NCI-H82 (cell line): ENCODE results near the gene NDRG2.

ENCODE experiments used
- DNase-seq: peaks from one replicate; lab custom pipeline; 2025; lab: John Stamatoyannopoulos, UW

Gene NDRG2

DNA sequence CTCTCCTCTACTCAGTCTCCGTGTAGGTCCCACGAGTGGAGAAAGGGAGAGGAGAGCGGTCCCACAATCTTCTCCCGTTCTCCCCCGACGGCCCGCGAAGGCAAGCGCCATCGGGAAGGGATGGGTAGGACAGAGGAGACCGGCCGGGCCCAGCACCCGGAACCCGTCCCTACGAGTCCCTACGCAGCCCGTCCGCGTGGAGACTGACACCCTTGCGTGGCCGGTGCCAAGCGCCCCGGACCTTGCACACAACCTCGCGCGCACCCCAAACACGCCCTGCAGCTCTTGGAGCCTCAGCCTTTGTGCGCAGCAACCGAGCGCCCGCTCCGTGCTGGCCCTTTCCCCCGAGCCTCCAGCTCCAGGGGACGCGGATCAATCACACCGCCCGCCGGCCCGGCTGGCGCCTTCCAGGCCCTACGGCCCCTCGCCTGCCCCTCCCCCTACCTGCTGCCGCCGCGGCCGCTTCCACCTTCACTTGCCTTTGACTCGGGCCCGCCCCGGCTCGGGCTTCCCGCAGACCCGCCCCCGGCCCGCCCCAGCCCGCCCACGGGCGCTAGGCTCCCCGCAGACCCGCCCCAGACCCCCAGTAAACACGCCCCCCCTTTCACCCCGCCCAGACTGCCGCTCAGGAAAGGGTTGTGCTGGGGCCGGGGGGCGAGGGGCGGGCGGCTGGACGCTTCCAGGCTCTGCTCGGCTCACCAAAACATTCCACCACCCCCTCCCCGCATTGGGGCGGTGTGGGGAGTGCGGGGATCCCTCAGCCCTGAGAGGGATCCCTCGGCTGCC, at the start of gene NDRG2:
TSS of gene NDRG2 (minus strand) at position 477 of the 786 bp plus-strand sequence. CDS start 1,746 bp downstream, outside the sequence.
- DNase-seq: peak; percentile 88

- DNase-seq: no peak
Observed at GRCh38 chr14:21073921-21074320, 49.1 kb upstream of the NDRG2 start.

DNA sequence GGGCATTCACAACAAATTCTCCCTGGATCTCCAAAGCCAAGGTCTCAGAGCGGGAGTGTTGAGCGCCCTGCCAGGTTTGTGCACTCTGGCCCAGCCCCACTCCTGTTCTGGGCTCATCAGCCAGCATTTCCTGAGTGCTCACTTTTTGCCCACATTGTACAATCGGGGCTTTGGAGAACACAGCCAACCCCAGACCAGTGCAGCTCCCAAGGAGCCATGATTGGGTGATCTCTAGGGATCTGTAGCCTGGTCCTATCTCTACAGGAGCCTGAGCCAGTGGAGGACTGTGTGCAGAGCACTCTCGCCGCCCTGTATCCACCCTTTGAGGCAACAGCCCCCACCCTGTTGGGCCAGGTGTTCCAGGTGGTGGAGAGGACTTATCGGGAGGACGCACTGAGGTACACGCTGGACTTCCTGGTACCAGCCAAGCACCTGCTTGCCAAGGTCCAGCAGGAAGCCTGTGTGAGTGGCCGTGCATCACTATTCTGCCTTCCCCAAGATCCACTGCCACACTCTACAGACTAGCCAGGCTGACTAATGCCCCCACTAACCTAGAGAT, 48.0 kb upstream of the NDRG2 start:
- DNase-seq: no peak

GRCh38 chr14:21072031-21072473, 47.2 kb upstream of the NDRG2 start:
- DNase-seq: no peak

GRCh38 chr14:21071225-21072030, 46.6 kb upstream of the NDRG2 start:
- peak; percentile 85 for DNase-seq

- peak; percentile 49 for DNase-seq
Observed at GRCh38 chr14:21070610-21071224, 45.9 kb upstream of the NDRG2 start.

DNA sequence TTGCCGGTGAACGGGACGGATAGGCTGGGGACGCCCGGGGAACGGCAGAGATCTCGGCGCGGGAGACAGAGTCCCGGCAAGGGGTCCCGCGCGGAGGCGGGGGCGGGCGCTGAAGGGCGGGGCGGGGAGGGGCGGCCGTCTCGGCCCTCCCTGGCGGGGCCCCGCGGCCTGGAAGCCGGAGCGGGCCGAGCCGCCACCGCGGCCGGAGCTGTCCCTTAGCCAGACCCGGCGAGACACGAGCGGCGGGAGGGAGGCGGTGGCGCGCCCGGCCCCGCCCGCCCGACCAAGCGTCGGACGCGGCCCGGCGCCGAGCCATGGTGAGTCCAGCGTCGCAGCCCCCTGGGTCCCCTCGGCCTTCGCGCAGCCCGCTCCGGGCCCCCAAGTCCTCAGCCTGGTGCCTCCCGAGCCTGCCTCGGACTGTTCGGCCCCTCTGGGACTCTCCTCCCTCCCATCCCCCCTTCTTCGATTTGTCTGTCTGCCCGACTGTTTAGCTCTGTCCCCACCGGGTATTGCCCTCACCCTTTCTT, 45.3 kb upstream of the NDRG2 start, which contains the start of gene ARHGEF40:
TSS of gene ARHGEF40 (plus strand) at position 222 of the 527 bp plus-strand sequence. CDS start at position 315, 93 bp downstream.
- DNase-seq: peak; percentile 47

DNA sequence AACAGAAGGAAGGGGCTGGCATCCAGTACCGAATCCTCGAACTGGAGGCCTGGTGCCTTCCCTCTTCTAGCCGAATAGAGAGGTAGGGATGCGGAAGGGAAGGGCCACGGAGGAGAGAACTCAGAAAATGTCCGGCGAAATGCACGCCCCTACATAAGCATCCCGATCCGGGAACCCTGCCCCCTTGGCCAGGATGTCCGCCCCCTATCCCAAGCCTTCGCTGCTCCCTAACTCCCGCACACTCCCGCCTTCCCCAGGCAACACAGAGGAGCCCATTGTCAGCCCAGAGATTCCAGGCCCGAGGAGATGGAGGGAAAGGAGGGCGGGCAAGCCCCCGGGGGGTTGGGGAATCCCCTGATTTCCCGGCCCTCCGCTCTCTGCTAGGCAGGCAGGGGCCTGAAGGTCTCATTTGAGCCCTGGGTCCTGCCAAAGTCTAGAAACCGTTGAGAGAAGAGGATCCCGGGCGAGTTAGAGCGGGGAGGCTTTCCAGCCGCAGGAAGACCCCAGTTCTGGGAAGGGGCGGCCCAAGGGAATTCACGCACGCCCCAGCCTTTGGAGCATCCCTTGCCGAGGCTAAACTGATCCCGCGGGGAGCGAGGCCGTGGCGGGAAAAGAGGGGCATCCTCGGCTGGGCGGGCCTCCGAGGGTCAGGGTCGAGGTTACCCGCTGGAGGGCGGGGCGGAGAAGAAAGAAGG, 44.7 kb upstream of the NDRG2 start:
- peak; percentile 47 for DNase-seq

DNA sequence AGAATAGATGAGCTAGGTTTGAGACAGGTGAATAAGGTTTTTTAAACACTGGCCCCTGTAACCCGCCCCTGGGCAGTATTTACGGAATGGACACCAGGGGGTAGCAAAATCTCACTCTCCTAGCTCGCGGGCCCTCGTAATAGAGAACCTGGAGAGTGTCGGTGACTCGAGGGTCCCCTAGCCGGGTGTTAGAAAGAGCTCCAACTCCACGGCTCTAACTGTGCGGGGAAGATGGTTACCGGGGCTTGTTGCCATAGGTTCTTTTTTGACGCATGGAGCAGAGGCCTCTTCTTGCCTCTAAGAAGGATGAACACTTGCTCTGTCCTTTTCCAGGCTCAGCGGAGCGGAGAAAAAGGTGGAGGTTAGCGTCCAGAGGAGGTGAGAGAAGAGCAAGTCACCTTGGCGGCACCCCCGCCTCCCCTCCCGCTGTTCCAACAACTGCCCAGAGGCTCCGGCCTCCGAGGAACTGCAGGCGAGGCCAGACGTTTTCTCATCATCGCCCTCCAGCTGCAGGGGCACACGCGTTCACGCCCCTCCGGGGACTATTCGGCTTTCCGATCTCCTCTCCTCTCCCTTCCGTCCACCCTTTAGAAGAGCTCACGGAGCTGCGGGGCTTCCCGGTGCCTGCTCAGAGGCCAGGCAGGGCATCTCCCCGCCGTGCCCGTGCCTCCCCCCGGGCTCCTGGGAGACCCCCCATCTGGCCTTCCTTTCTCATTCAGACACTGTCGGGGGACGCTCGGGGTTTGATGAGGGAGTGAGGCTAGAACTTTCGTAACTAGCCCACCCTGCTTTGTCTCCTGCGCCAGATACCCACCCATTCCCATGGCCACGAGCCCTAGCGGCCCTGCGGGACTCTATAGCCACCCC, 43.9 kb upstream of the NDRG2 start:
- DNase-seq: peak; percentile 85

DNA sequence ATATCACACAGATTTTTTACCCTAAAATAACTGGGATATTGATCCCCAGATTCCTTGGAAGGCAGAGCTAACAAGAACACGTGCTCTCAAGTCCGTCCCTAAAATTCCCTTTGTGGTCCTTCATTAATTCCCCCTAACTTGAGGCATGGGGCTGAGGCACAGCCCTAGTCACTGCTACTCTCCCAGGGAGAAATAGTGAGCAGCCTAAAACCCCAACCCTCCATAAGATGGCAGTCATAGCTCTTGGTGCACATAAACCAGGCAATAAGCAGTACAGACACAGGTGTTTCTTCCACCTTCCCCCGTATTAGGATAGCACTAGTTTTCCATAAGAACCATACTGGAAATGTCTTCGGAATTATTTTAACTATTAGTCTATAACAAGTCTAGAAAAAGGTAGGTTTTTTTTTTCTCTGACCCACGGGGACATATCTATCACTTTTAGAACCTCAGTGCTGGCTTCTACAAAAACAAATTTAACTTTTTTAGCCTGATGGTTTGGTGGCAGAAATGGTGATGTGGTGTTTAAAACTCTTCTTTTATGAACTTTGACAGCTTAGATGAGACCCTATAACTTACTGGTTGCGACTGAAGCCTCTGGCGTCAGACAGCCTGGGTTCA, 42.1 kb upstream of the NDRG2 start:
- DNase-seq: peak; percentile 43

DNA sequence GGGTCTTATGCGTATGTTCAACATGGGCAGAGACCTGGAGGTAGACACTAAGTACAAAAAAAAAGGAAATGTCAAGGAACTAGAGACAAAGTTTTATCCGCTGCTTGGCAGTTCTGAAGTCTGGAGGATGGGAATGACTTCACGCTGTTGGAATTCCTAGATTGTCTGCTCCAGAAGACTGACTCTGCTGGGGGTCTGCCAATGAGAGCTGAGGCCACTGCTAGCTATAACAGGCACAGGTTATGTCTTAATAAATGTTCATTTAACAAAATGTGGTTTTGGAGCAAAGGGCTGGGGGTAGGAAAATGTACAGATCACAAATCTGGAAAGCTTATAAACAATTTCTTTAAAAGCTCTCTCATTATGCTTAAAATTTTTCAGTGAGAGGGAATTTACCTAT, 38.6 kb upstream of the NDRG2 start:
- DNase-seq: no peak

GRCh38 chr14:21061347-21061668, 36.4 kb upstream of the NDRG2 start:
- DNase-seq: no peak

DNA sequence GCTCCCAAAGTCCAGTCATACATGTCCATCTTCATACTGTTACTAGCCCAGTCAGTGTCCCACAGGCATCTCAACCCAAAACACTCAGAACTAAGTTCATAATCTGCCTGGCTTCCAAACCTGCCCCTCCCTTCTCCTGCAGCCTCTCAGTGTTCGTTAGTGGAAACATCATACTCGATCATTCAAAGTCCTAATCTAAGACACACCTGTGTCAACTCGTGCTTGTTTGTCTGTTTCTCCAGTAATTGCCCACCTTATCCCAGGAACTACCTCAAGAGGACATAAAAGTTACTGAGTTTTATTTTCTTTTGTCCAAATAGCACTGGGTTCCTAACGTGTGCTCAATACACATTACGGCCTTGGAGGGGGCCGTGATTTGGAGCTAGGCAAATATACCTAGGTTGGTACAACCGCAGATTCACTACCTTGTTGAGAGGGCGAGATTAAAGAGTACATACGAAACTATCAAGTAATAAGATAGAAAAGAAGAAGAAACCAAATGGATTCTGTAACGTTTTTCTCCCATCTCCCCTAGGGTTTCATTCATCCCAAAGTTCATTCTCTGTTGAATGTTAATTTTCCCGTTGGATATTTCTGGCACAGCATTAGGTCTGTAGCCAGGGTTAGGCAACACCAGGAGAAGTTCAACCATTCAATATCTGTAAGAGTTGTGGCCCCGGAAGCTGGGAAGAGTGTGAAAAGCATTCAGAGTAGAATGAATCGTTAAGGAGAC, 35.9 kb upstream of the NDRG2 start:
- DNase-seq: no peak

- no peak for DNase-seq
Observed at GRCh38 chr14:21059842-21060613, 35.2 kb upstream of the NDRG2 start.

DNA sequence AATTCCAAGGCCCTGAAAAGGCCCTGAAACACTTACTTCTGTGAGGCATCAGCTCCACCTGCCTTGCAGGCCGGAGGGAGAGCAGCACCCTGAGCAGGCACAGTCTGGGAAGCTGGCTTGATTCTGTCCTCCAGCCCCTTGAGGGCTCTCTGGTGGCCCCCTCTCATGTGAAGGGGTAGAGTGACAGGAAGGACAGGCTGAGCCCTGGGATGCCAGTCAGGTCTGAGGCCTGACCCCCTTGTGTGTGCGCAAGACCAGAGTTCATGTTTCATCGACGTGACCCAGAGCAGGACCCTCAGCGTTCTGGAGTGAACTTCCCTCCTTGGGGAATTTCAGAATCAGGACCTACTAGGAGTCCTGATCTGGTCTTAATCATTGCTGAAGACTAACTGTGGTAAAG, 34.0 kb upstream of the NDRG2 start:
- no peak for DNase-seq

GRCh38 chr14:21057803-21058675, 33.2 kb upstream of the NDRG2 start, which contains the start of gene RNASE8:
RNASE8 (plus strand) TSS chr14:21057822; CDS start chr14:21057893, 71 bp downstream.
- peak; percentile 20 for DNase-seq

DNA sequence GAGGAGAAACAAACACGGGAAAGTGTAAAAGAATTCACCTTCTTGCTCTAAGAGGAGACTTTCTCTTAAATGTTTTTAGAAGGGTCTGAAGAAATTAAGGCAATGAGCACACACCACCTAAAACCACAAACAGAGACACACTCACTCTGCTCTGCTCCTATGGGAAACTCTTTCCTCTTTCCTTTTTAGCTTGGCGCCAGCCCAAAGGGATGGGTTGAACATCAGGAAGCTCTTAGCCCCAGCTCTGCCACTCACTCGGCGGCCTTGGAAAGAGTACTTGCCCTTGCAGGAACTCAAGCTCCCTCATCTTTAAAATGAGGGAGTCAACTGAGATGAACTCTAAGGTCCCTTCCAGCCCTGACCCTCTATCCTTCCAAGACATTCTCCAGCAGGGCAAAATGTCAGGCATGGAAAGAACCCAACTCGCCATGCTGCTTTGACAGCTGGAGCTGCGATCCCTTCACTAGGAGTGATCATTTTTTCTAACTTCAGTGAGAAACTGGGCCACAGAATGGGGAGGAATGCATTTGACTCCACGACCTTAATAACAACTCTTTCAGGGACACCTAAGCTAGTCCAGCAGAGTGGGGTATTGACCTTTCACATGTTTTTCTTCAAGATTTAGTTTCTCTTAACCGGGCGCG, 31.8 kb upstream of the NDRG2 start:
- no peak for DNase-seq
